DMS 273 treated with DMSO at 0.1 percent for 48 hours (cell line): ENCODE data around the gene PYGO2.
"Not testable (repeated sequence)": the region's sequence is repeated elsewhere in the genome, so short reads cannot be mapped to it uniquely, and the experiment has no call there.

ENCODE experiments used
- DNase-seq: peaks from one replicate; lab custom pipeline; 2025; lab: John Stamatoyannopoulos, UW

PYGO2 gene

GRCh38 chr1:154978360-154978759 is 16.8 kb upstream of the PYGO2 start:
- no peak for DNase-seq

DNA sequence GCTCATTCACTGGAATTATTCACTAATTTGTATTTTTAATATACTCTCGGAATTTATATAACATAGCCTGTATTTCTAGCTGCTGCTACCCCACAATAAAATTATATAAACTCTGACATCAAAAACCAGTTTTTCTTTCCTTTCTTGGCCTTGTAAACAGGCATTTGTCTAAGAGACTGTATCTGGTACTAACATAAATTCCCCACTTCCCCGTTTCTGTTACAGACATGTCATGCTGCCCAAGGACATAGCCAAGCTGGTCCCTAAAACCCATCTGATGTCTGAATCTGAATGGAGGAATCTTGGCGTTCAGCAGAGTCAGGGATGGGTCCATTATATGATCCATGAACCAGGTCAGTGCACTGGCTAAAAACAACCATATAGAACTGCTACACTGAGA is 16.2 kb upstream of the PYGO2 start:
- DNase-seq: not testable (repeated sequence)

DNA sequence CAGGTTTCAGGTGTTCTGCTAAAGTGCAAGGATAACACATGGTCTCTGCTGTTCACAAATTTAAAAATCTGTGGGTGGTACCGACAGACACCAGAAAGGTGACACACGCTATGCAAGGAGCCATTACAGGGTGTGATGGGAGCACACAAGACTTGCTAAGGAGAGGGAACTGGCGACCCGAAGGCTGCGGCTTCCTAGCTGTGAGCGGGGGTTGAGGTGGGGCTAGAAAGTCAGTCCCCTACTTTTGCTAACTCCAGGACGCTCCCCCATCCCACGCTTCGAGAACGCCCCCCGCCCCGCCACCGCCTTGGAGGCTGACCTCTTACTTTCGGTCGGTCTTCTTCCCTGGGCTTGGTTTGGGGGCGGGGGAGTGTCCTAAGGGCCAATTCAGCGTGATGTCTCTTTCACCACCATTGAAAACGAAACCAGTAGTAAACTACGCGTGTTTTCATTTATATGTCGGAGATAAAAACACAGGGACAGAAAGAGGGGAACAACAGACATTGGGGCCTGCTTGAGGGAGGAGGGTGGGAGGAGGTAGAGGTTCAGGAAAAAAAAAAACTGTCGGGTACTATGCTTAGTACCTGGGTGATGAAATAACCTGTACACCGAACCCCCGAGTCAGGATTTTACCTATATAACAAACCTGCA is 14.0 kb upstream of the PYGO2 start:
- no peak for DNase-seq

DNA sequence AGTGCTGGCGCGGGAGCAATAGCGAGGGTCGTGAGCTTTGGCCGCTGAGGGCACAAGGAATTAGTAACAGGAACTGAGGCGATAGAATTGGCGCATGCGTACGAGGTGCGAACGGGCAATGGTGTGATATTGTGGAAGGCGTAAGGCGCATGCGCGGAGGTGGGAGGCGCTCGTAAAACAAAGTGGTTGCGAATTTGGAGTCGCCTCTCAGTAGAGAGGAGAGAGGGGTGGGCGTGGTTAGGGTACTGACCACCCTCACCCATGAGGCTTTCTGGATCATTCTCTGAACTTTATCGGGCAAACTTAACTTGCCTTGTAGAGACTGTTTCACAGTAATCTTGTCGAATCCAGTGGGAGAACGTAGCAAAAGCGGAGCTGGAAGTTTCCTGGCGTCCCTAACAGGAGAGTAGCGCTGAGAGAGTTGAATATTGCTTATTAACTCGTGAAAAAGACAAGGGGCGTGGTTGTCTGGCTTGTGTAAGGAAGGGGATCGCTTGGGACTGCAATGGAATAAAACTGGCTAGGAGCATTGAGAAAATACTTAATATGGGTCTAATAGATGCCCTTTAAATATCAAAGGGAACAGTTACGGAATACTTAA is 13.3 kb upstream of the PYGO2 start:
- peak; percentile 96 for DNase-seq

DNA sequence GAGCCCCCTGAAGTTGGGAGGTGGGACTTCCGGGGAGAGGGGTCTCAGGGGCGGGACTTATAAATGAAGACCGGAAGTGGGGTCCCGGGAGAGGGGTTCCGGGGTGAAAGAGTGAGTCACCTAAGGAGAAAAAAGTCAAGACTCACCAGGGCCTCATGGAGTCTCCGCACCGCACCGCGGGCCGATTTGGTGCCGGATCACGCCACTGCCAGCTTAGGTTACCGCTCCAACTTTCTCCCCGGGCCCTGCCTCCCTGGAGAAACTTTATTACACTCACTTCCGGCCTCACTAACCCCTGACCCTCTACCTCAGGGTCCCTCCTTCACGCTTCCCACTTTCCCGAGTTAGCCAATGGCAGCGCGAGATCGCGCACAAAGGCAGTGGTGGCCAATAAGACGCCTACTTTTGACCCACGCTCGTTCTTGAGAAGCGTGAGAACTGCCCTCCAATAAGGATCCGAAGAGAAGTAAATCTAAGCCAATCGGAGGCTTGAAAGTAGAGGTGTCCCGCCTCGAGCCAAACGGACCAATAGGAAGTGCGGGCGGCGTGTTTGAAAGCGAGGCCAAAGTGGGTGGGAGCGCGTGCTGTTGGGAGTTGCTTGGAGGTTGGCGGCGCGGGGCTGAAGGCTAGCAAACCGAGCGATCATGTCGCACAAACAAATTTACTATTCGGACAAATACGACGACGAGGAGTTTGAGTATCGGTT is 12.7 kb upstream of the PYGO2 start, which contains the start of gene CKS1B:
Gene CKS1B (plus strand): TSS at position 580 of the 706 bp plus-strand sequence. CDS start 65 bp downstream, at position 645.
- peak; percentile 100 for DNase-seq

GRCh38 chr1:154973344-154974101 is 11.9 kb upstream of the PYGO2 start:
- DNase-seq: peak; percentile 84

- DNase-seq: no peak
Measured at GRCh38 chr1:154972517-154973343, 11.1 kb upstream of the PYGO2 start.

GRCh38 chr1:154972213-154972516 is 10.6 kb upstream of the PYGO2 start:
- DNase-seq: no peak

GRCh38 chr1:154971341-154971998 is 9.9 kb upstream of the PYGO2 start:
- no peak for DNase-seq

- DNase-seq: peak; percentile 23
Measured at GRCh38 chr1:154970631-154971340, 9.2 kb upstream of the PYGO2 start, which contains the start of gene SHC1. Gene SHC1, minus strand, starts transcription at chr1:154970747. Its CDS starts 221 bp downstream, at chr1:154970526.

DNA sequence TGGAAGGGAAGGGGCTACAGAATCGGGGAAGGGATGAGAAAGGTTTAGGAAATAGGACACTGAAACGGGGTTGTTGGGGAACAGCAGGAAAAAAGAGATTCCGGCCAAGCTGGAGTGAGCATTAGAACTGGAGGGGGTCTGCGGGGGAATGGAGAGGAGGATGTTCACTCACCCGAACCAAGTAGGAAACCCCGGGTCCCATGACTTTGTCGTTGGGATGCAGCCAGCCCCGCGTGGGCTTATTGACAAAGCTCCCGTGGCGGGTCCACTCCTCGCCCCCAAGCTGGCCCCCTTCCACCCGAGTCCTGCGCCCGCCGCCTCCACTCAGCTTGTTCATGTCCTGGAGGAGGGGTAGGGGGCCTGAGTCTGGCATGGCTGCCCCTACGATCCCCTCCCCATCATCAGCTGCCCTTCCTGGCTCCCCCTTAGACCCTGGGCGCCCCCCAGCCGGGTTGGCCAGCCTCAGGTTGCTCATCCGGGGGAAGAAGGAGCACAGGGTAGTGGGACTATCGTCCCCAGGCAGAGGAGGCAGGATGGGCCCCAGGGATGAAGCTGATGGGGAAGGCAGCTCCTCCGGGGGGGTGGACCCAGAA is 8.4 kb upstream of the PYGO2 start:
- DNase-seq: no peak

GRCh38 chr1:154969246-154969645 is 7.7 kb upstream of the PYGO2 start:
- DNase-seq: no peak

GRCh38 chr1:154968731-154969130 is 7.1 kb upstream of the PYGO2 start:
- no peak for DNase-seq

DNA sequence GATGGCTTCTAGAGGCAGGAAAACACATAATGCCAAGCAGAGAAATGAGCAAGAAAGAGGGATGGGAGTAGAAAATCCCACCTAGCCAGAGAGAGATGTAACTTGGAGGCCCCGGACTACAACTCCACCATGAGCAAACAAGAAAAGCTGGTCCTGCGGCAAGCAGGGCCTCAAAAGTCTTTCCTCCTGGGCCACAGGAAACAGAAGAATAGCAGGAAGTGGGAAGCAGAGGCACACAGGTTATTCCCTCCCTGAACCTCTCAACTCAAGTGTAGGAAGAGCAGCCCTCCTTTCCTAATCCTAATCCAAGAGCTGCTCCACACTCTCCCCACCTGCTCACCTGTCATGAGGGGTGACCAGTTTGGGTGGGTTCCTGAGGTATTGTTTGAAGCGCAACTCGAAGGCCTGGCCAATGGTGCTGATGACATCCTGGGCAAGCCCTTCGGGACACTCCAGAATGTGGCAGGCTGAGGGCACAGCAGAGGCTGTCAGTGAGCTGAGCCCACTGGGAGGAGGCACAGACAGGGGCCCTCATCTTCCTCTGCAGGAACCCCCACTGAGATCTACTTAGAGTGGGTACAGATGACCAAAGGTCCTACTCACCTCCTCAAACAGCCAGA is 5.9 kb upstream of the PYGO2 start:
- DNase-seq: no peak

DNA sequence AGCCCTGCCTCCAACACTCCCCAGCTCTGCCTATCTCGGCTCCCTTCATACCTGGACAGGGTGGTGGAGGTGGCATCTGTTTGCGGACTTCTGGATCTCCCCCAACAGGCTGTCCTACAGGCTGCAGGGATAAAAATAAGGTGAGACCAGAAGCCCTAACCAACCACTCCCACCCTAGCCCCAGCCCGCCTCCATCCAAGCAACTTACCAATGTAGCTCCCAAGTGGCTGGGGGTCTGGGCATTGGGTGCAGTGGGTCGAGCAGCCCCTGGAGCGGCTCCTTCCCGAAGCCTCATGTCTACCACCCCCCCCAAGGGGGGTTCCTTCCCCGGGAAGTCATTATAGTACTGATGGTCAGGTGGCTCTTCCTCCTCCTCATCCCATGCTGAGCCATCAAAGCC is 4.5 kb upstream of the PYGO2 start:
- no peak for DNase-seq

DNA sequence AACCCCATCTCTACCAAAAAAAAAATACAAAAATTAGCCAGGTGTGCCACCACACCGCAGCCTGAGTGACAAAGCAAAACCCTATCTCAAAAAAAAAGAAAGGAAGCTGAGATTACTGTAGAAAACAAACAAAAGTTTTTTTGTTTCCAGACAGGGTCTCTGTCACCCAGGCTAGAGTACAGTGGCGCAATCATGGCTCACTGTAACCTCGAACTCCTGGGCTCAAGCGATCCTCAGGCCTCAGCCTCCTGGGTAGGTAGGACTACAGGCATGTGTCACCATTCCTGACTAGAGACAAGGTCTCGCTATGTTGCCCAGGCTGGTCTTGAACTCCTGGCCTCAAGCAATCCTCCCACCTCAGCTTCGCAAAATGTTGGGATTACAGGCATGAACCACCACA is 2.8 kb upstream of the PYGO2 start:
- DNase-seq: no peak

DNA sequence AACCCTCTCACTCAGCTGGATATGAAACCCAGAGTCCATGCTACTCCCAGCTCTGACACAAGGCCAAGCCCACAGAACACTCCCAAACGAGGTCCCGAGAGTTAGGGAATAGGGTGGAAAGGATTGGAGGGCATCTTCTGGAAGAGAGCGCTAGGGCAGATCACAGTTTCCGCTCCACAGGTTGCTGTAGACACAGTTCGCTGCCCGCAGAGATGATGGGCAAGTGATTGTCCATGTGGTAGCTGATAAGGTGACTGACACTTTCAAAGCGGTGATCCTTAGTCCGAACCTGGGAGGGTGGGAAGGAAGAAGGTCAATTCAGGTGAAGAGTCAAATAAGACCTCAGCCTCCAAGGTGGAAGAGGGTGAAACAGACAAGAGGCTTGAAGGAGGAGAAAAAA is 2.1 kb upstream of the PYGO2 start:
- no peak for DNase-seq

DNA sequence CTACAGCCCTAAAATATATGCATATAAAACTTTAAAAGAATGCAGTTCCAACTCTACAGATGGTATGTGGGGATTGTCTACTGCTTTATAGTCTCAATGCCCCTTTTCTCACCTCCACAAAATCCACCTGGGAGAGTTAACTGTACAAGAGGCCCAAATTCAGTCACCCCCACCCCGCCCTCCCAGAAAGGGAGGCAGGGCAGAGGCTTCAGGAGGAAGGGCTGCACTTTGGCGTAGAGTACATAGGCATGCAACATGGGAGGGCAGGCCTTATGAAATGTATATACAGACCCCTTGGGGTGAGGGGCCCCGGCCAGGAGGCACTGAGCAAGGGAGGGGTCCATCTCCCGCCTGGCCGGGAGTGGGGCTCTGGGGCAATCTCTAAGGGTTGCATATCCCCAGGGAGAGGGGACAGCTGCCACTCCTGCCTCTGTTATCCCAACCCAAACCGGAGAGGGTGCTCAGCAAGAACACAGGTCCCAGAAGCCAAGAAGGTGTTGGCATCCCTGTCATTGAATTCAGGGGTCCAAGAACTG is 1.3 kb upstream of the PYGO2 start:
- no peak for DNase-seq

DNA sequence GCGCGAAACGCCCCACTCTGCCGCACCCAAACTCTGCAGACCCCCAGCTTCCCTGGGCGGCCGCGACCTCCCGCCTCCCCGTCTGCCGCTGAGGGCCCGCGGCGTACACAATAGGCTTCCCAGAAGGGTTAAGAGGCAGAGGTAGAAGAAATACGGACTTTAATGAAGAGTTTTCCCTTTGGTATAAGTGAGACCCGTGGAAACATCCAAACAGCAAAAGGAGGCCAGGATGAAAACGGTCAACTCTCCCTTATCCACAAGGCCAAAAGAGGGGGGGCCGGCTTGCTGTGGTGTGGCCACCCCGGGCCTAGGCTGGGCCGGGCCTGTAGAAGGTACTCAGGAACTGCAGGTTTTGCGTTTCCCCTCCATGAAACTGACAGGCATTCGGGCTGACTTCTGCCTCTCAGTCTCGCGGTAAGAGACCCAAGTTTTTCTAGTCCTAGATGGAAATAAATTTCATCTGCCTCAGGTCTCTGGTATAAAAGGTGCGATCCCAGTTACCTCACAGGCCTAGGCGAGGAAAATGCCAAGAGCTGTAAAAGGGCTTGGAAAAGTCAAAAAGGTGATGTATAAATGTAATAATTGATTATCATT is 671 bp upstream of the PYGO2 start:
- no peak for DNase-seq
